Astrocyte (in vitro differentiated cells and primary cell): ENCODE measurements around the gene LCN1. TPM values are rescaled to one million over a fixed set of nuclear protein-coding genes. Genes with fewer than 3 reads are reported as not detected.

Source experiments
- DNase-seq: peaks from one replicate; pipeline ENCODE4 v3.0.0-alpha.2; 2010; ENCODE audit warnings: low read depth
- FAIRE-seq: peaks from 2 replicates; lab custom pipeline; 2011; peaks lifted over from hg19 to GRCh38; lab: Jason Lieb, UNC
- H2AFZ ChIP-seq: 2 replicates; pipeline ENCODE4 v1.6.0; 2012; ENCODE audit warnings: low read depth, low read length, inconsistent platforms
- H3K27ac ChIP-seq: 2 replicates; pipeline ENCODE4 v1.5.1; 2011; ENCODE audit warnings: low read depth, low read length, inconsistent platforms
- H3K27me3 ChIP-seq: 2 replicates; pipeline ENCODE4 v1.6.0; 2011; ENCODE audit warnings: low read length, inconsistent platforms; ENCODE audit not compliant: insufficient read depth
- H3K36me3 ChIP-seq: 2 replicates; pipeline ENCODE4 v1.5.1; 2011; ENCODE audit warnings: low read length, inconsistent platforms; ENCODE audit not compliant: insufficient read depth
- H3K4me1 ChIP-seq: 2 replicates; pipeline ENCODE4 v1.5.1; 2011; ENCODE audit warnings: low read length, inconsistent platforms; ENCODE audit not compliant: insufficient read depth
- H3K4me2 ChIP-seq: 2 replicates; pipeline ENCODE4 v1.6.0; 2012; ENCODE audit warnings: low read length, inconsistent platforms
- H3K4me3 ChIP-seq: 2 replicates; pipeline ENCODE4 v1.5.1; 2011; ENCODE audit warnings: low read depth, mild to moderate bottlenecking, low read length, inconsistent platforms; ENCODE audit not compliant: insufficient read depth
- H3K79me2 ChIP-seq: 2 replicates; pipeline ENCODE4 v1.6.0; 2012; ENCODE audit warnings: mild to moderate bottlenecking, low read length, inconsistent platforms; ENCODE audit not compliant: insufficient read depth
- H3K9ac ChIP-seq: 2 replicates; pipeline ENCODE4 v1.6.0; 2012; ENCODE audit warnings: mild to moderate bottlenecking, low read length, inconsistent platforms
- H3K9me3 ChIP-seq: 2 replicates; pipeline ENCODE4 v1.5.1; 2012; ENCODE audit warnings: low read depth, mild to moderate bottlenecking, low read length, inconsistent platforms; ENCODE audit not compliant: insufficient read depth
- H4K20me1 ChIP-seq: 2 replicates; pipeline ENCODE4 v1.6.0; 2012; ENCODE audit warnings: low read length, inconsistent platforms; ENCODE audit not compliant: insufficient read depth
- H3K27ac Mint-ChIP-seq: one replicate; pipeline ENCODE4 v1.8.0; 2021; ENCODE audit warnings: mild to moderate bottlenecking, mixed read lengths; ENCODE audit not compliant: unreplicated experiment
- H3K27me3 Mint-ChIP-seq: one replicate; pipeline ENCODE4 v1.8.0; 2021; ENCODE audit warnings: low read depth, mixed read lengths; ENCODE audit not compliant: unreplicated experiment
- H3K36me3 Mint-ChIP-seq: one replicate; pipeline ENCODE4 v1.8.0; 2021; ENCODE audit warnings: low read depth, mixed read lengths; ENCODE audit not compliant: unreplicated experiment
- H3K4me1 Mint-ChIP-seq: one replicate; pipeline ENCODE4 v1.8.0; 2021; ENCODE audit warnings: low read depth, mixed read lengths; ENCODE audit not compliant: unreplicated experiment
- H3K4me3 Mint-ChIP-seq: one replicate; pipeline ENCODE4 v1.8.0; 2021; ENCODE audit warnings: mild to moderate bottlenecking, moderate library complexity, mixed read lengths; ENCODE audit not compliant: unreplicated experiment
- H3K9me3 Mint-ChIP-seq: one replicate; pipeline ENCODE4 v1.8.0; 2021; ENCODE audit warnings: mild to moderate bottlenecking, mixed read lengths; ENCODE audit not compliant: unreplicated experiment
- EZH2 ChIP-seq: IDR thresholded peaks from 2 replicates; pipeline ENCODE4 v1.6.1; 2012; ENCODE audit warnings: mild to moderate bottlenecking, low read length, inconsistent platforms; ENCODE audit not compliant: insufficient read depth
- total RNA-seq: library from RNA; stranded (reverse); gene quantifications from 2 replicates; pipeline ENCODE4 v1.2.1, GENCODE V29; 2021
- TF ChIP-seq, protein P1 (sequence below): IDR thresholded peaks from 2 replicates; pipeline ENCODE4 v1.5.1; 2011; ENCODE audit warnings: low read depth, mild to moderate bottlenecking, inconsistent platforms, low read length, moderate library complexity; ENCODE audit not compliant: insufficient read depth

Gene LCN1
- total RNA-seq, 1 donor from 2014 or later, result not detected

- TF ChIP-seq, protein P1, sequence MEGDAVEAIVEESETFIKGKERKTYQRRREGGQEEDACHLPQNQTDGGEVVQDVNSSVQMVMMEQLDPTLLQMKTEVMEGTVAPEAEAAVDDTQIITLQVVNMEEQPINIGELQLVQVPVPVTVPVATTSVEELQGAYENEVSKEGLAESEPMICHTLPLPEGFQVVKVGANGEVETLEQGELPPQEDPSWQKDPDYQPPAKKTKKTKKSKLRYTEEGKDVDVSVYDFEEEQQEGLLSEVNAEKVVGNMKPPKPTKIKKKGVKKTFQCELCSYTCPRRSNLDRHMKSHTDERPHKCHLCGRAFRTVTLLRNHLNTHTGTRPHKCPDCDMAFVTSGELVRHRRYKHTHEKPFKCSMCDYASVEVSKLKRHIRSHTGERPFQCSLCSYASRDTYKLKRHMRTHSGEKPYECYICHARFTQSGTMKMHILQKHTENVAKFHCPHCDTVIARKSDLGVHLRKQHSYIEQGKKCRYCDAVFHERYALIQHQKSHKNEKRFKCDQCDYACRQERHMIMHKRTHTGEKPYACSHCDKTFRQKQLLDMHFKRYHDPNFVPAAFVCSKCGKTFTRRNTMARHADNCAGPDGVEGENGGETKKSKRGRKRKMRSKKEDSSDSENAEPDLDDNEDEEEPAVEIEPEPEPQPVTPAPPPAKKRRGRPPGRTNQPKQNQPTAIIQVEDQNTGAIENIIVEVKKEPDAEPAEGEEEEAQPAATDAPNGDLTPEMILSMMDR, result no peak
- TF ChIP-seq EZH2, result no peak
- no peak overlapping the region for H3K4me2 ChIP-seq
- DNase-seq, result no peak
Observed at GRCh38 chr9:135507104-135508035, 13.9 kb upstream of the LCN1 start.

DNA sequence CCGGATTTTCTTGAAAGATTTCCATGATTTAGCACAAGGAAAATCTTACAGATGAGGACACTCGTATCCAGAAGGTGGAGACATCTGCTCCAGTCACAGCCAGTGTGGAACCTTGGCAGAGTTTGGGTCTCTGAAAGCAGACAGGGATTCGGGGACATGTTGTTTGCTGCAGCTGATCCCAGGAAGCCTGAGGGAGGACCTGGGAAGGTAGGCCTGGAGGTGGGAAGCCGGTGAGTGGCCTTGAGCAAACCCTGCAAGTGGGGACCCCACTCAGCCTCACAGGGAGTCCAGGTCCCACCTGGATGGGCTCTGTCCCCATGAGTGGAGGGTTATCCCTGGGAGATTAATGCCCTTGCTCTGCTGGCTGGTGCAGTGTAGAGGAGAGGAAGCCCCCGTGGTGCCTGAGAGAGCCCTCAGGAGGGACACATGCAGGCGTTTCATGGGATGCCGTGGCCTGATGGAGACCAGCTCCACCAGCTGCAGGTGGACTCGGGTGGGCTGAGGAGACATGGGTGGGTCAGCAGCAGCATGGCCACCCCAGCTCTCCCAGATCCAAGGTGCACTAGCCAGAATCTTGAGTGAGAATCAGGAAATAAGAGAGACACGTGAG is 12.9 kb upstream of the LCN1 start:
- peaks cover 21% of the 10 kb centered on the region for H4K20me1 ChIP-seq
- DNase-seq (no peak), FAIRE-seq (no peak)
- H3K4me3 Mint-ChIP-seq, result no peak overlapping the region
- no peak overlapping the region for H3K4me3 ChIP-seq
- H3K4me1 ChIP-seq, result no peaks in the 10 kb centered on the region
- H3K4me2 ChIP-seq, result no peak overlapping the region
- no peaks in the 10 kb centered on the region for H3K79me2 ChIP-seq
- no peak overlapping the region for H2AFZ ChIP-seq
- H3K27me3 ChIP-seq, result no peaks in the 10 kb centered on the region
- no peak overlapping the region for H3K27ac ChIP-seq
- H3K9me3 Mint-ChIP-seq, result peaks cover 10% of the 10 kb centered on the region
- no peaks in the 10 kb centered on the region for H3K36me3 ChIP-seq
- no peaks in the 10 kb centered on the region for H3K9me3 ChIP-seq
- TF ChIP-seq EZH2, result no peak
- TF ChIP-seq, protein P1, result no peak
- no peak overlapping the region for H3K27ac Mint-ChIP-seq
- no peak overlapping the region for H3K9ac ChIP-seq
- H3K27me3 Mint-ChIP-seq, result no peaks in the 10 kb centered on the region
- no peaks in the 10 kb centered on the region for H3K4me1 Mint-ChIP-seq
- peaks cover 5% of the 10 kb centered on the region for H3K36me3 Mint-ChIP-seq

More at GRCh38 chr9:135507104-135508035, 13.9 kb upstream of the LCN1 start:
- Histone ChIP-seq H3K9ac (no peak overlapping the region), H3K79me2 (peaks cover 9% of the 10 kb centered on the region), H4K20me1 (peaks cover 29% of the 10 kb centered on the region), H3K9me3 (no peaks in the 10 kb centered on the region), H3K27ac (no peak overlapping the region), H3K4me3 (no peak overlapping the region), H3K36me3 (no peaks in the 10 kb centered on the region), H2AFZ (no peak overlapping the region), H3K27me3 (no peaks in the 10 kb centered on the region), H3K4me1 (no peaks in the 10 kb centered on the region)
- Mint-ChIP-seq H3K27me3 (no peaks in the 10 kb centered on the region), H3K4me1 (no peaks in the 10 kb centered on the region), H3K9me3 (peaks cover 10% of the 10 kb centered on the region), H3K27ac (no peak overlapping the region), H3K4me3 (no peak overlapping the region), H3K36me3 (peaks cover 10% of the 10 kb centered on the region)
- FAIRE-seq, result no peak
